Activated CD4-positive, alpha-beta memory T cell treated with anti-CD3 and anti-CD28 coated beads, Interleukin-2, amount 10 ng/mL, durations not matched to agents 7 days and 5 days (primary cell): ENCODE data around the gene CNOT1. TPM values are rescaled to one million over a fixed set of nuclear protein-coding genes. Genes with fewer than 3 reads are reported as not detected.
"Not testable (repeated sequence)": the region's sequence is repeated elsewhere in the genome, so short reads cannot be mapped to it uniquely, and the experiment has no call there.

Experiments
- CTCF ChIA-PET: fragments of 350-600 bp; sonication (Branson Sonifier 250); formaldehyde crosslinking; loops from one replicate; lab custom pipeline; 2021; ENCODE audit warnings: antibody characterized with exemption, inconsistent platforms; lab: Charles Lee
- POLR2A ChIA-PET: fragments of 350-600 bp; sonication (Branson Sonifier 250); formaldehyde crosslinking; loops from one replicate; lab custom pipeline; 2021; ENCODE audit warnings: antibody characterized with exemption; lab: Charles Lee
- DNase-seq: peaks from one replicate; pipeline ENCODE4 v3.0.0-alpha.2; 2020
- H3K27ac Mint-ChIP-seq: one replicate; pipeline ENCODE4 v1.8.0; 2021; ENCODE audit warnings: mild to moderate bottlenecking, mixed read lengths
- H3K27me3 Mint-ChIP-seq: one replicate; pipeline ENCODE4 v1.8.0; 2021; ENCODE audit warnings: mixed read lengths
- H3K36me3 Mint-ChIP-seq: one replicate; pipeline ENCODE4 v1.8.0; 2021; ENCODE audit warnings: low read depth, mixed read lengths
- H3K4me1 Mint-ChIP-seq: one replicate; pipeline ENCODE4 v1.8.0; 2021; ENCODE audit warnings: mixed read lengths
- H3K4me3 Mint-ChIP-seq: one replicate; pipeline ENCODE4 v1.8.0; 2021; ENCODE audit warnings: mild to moderate bottlenecking, mixed read lengths
- H3K9me3 Mint-ChIP-seq: one replicate; pipeline ENCODE4 v1.8.0; 2021; ENCODE audit warnings: mixed read lengths
- total RNA-seq, 2 experiments: library from RNA; stranded (reverse); gene quantifications; one replicate each; pipeline ENCODE4 v1.2.3, GENCODE V29; 2021

Gene CNOT1
- total RNA-seq, 2 experiments from 2014 or later: 226 to 236 TPM

DNA sequence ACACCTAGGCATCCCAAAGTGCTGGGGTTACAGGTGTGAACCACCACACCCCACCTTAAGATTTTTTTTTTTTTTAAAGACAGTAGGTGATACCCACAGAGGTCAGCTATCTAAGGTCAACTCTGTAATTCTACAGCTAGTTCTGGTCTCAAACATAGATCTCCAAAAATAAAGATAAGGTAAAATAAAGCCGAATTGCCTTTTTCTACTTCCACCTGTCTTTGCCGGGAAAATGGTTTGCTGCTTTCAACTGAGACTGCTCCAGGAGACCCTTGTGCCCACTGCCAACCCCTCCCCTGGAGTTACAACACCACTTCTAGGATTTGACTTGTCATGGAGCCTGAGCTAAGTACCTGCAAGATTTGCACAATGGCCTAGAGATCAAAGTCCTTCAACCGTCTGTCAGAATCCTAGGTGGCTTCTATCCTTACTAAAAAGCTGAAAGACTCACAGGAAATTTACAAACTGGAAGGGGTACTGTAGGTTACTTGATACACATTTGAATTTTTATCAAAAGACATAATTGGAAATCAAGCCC is 4.7 kb upstream of the CNOT1 start:
- Mint-ChIP-seq H3K27me3 (peaks cover 7% of the 10 kb centered on the region), H3K4me1 (peaks cover 13% of the 10 kb centered on the region), H3K9me3 (no peaks in the 10 kb centered on the region), H3K4me3 (no peak overlapping the region), H3K36me3 (peaks cover 4% of the 10 kb centered on the region), H3K27ac (no peak overlapping the region)
- POLR2A ChIA-PET: interaction anchor here (1.5 kb wide), 1 partner anchor 242 kb away, joined by 3 read pairs; no protein-coding TSS in a partner anchor
- no peak for DNase-seq
- CTCF ChIA-PET: no interaction called here

DNA sequence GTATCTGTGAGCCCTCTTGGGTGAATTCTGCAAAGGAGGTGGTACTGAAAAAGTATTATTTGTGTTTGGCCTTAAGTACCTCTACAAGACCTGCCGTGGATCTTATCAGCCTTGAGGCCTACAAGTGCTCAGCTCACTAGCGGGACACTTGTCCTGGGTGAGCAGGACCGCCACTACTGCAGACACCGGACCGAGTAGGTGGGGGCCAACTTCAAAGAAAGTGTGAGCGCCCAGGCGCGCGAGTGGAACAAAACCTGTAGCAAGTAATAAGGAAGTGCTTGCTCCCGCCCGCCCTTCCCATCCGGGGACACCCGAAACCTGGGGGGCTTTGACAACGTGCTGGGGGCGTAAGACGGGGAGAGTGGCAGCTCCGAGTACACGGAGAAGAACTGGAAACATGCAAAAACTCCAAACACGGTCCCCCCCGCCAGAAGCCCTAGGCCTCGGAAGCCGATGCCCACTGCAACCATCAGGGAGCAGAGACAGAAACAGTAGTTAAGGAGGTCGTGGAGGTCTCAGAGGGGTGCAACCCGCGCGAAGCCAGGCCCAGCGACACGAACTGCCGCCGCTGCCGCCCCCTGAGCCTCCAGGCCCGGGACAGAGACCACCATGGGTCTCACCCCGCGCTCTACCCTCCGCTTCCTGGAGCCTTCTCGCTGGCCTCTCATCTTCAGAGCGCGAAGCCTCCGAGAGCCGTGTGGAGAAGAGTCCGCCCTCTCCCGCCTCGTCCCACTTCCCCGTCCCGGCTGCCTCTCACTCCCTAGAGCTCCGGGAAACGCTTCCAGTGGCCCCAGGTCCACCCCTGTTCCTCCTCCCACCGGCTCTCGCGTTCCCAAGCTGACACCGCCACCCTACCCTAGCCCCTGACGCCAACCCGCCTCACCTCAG is 537 bp downstream of the CNOT1 start:
- no peaks in the 10 kb centered on the region for H3K9me3 Mint-ChIP-seq
- no peaks in the 10 kb centered on the region for H3K27me3 Mint-ChIP-seq
- ChIA-PET POLR2A (interaction anchor here (0.6 to 4.7 kb wide), 10 partner anchors 17 to 237 kb away, joined by 3 to 16 read pairs (median 4); partner anchors contain the start of genes GINS3, SETD6 and SLC38A7), CTCF (interaction anchor here (3.6 kb wide), 1 partner anchor 127 kb away, joined by 16 read pairs; no protein-coding TSS in a partner anchor)
- H3K4me1 Mint-ChIP-seq: peaks cover 32% of the 10 kb centered on the region
- H3K4me3 Mint-ChIP-seq: peak overlapping the region; percentile 100
- peak overlapping the region; percentile 100 for H3K27ac Mint-ChIP-seq
- DNase-seq: peak; percentile 66
- peaks cover 28% of the 10 kb centered on the region for H3K36me3 Mint-ChIP-seq

DNA sequence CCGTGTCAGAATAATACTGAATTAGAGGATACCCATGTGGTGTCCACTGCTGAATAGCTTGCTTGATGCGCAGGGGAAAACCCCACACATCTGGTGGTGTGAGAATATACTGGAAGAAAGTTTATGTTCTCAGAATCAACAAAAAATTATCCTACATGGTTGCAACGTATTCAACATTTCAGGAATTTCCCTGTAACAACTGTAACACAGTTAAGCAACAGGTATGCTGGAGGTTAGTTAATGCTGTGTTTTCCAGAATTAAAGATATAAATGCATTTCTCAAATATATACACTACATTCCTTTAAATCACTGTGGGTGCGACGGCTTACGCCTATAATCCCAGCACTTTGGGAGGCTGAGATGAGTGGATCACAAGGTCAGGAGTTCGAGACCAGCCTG is 5.4 kb downstream of the CNOT1 start:
- Mint-ChIP-seq H3K27ac (no peak overlapping the region), H3K9me3 (no peaks in the 10 kb centered on the region), H3K4me3 (no peak overlapping the region), H3K4me1 (peaks cover 34% of the 10 kb centered on the region), H3K36me3 (peaks cover 49% of the 10 kb centered on the region), H3K27me3 (no peaks in the 10 kb centered on the region)
- CTCF ChIA-PET: no interaction called here
- DNase-seq: no peak
- POLR2A ChIA-PET: no interaction called here

DNA sequence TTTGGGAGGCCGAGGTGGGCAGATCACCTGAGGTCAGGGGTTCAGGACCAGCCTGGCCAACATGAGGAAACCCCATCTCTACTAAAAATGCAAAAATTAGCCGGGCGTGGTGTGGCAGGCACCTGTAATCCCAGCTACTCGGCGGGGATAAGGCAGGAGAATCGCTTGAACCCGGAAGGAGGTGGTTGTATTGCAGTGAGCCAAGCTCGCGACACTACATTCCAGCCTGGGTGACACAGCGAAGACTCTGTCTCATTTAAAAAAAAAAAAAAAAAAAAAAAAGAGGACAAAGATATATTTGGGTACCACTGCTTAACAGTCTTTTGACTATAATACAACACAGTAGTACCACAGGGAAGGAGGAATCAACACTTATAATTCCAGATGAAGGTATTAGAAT is 9.2 kb downstream of the CNOT1 start:
- CTCF ChIA-PET: no interaction called here
- Mint-ChIP-seq H3K27me3 (no peaks in the 10 kb centered on the region), H3K9me3 (no peaks in the 10 kb centered on the region), H3K4me3 (no peak overlapping the region), H3K36me3 (peaks cover 53% of the 10 kb centered on the region), H3K4me1 (peaks cover 21% of the 10 kb centered on the region), H3K27ac (no peak overlapping the region)
- POLR2A ChIA-PET: interaction anchor here (0.6 kb wide), 1 partner anchor 41 kb away, joined by 3 read pairs; no protein-coding TSS in a partner anchor
- no peak for DNase-seq

DNA sequence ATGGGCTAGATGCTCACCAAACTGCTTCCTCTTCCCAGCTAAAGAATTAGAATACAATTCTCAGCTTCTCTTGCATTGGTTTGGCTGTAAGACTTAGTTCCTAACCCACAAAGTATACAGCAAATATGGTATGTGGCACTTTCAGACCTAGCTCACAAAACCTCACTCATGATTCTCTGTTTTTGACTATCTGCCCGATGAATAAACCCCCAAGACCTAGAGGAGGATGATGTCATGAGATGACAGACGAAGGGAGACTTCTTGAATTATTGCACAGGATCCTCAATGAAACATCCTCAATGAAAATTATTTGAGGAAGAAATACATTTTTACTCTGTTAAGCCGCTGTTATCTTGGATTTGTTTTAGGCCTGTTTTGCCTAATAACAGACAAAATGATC is 14.3 kb downstream of the CNOT1 start:
- Mint-ChIP-seq H3K27ac (no peak overlapping the region), H3K27me3 (no peaks in the 10 kb centered on the region), H3K36me3 (peaks cover 41% of the 10 kb centered on the region), H3K4me3 (no peak overlapping the region), H3K9me3 (no peaks in the 10 kb centered on the region), H3K4me1 (peaks cover 17% of the 10 kb centered on the region)
- POLR2A ChIA-PET: no interaction called here
- CTCF ChIA-PET: interaction anchor here (1.6 kb wide), 1 partner anchor 141 kb away, joined by 4 read pairs; no protein-coding TSS in a partner anchor
- DNase-seq: no peak

DNA sequence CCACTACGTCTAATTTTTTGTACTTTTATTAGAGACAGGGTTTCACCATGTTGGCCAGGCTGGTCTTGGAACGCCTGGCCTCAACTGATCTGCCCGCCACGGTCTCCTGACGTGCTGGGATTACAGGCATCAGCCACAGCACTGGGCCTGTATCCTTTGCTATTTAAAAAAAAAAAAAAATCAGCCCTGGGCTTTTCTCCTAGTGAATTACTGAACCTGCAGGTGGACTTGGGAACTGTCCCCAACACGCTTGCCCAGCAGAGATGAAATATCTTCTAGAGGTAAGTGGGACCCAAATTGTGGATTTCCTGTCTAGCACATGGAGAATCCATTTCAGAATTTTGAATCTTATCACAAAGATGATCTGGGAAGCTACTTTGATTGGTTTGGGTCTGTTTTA is 14.8 kb downstream of the CNOT1 start:
- ChIA-PET POLR2A (no interaction called here), CTCF (interaction anchor here (1.6 kb wide), 1 partner anchor 141 kb away, joined by 4 read pairs; no protein-coding TSS in a partner anchor)
- DNase-seq: no peak
- Mint-ChIP-seq H3K36me3 (peaks cover 40% of the 10 kb centered on the region), H3K4me3 (no peak overlapping the region), H3K27me3 (no peaks in the 10 kb centered on the region), H3K9me3 (no peaks in the 10 kb centered on the region), H3K4me1 (peaks cover 13% of the 10 kb centered on the region), H3K27ac (no peak overlapping the region)

DNA sequence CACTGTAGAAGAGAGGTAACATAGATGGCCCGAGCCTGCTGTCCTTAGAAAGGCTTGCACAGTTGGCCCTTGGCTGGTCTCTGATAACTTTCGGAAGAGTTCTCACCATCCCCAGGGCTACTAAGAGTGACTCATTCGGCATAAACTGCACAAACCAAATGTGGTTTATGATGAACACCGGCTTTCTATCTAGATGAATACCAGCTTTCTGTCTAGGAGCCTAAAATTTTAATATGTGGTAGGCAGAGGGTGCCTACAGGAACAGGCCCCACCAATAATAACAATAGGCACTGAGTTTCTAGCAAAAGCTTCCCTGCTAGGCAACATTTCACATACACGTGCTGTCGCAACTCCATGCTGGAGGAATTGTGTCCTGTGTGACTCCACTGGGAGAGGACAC is 15.4 kb downstream of the CNOT1 start:
- Mint-ChIP-seq H3K4me1 (peaks cover 11% of the 10 kb centered on the region), H3K36me3 (peaks cover 38% of the 10 kb centered on the region), H3K4me3 (no peak overlapping the region), H3K27ac (no peak overlapping the region), H3K27me3 (no peaks in the 10 kb centered on the region), H3K9me3 (no peaks in the 10 kb centered on the region)
- no peak for DNase-seq
- ChIA-PET POLR2A (no interaction called here), CTCF (no interaction called here)

DNA sequence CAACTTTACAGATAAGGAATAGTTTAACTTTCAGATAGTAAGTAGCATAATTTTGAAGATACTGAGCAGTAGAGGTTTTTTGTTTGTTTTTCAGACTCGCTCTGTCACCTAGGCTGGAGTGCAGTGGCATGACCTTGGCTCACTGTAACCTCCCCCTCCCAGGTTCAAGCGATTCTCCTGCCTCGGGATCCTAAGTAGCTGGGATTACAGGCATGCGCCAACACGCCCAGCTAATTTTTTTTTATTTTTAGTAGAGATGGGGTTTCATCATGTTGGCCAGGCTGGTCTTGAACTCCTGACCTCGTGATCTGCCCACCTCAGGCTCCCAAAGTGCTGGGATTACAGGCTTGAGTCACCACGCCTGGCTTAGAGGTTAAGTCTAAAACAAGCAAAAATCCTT is 16.7 kb downstream of the CNOT1 start:
- H3K27ac Mint-ChIP-seq, CTCF ChIA-PET, POLR2A ChIA-PET, DNase-seq, H3K27me3 Mint-ChIP-seq, H3K9me3 Mint-ChIP-seq, H3K4me3 Mint-ChIP-seq: not testable (repeated sequence)
- Mint-ChIP-seq H3K4me1 (peaks cover 16% of the 10 kb centered on the region), H3K36me3 (peaks cover 40% of the 10 kb centered on the region)

DNA sequence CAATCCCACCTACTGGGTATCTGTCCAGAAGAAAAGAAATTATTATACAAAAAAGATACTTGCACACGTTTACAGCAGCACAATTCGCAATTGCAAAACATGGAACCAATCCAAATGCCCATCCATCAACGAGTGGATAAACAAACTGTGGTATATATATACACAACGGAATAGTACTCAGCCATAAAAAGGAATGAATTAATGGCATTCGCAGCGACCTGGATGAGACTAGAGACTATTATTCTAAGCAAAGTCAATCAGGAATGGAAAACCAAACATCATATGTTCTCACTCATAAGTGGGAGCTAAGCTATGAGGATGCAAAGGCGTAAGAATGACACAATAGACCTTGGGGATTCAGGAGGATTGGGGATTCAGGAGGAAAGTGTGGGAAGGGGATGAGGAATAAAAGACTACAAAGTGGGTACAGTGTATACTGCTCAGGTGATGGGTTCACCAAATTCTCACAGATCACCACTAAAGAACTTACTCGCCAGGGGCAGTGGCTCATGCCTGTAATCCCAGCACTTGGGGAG is 21.0 kb downstream of the CNOT1 start:
- ChIA-PET CTCF (interaction anchor here (1.1 kb wide), 1 partner anchor 30 kb away, joined by 3 read pairs; no protein-coding TSS in a partner anchor), POLR2A (no interaction called here)
- Mint-ChIP-seq H3K4me1 (peaks cover 18% of the 10 kb centered on the region), H3K27me3 (no peaks in the 10 kb centered on the region), H3K36me3 (peaks cover 40% of the 10 kb centered on the region), H3K27ac (no peak overlapping the region), H3K9me3 (no peaks in the 10 kb centered on the region), H3K4me3 (no peak overlapping the region)
- DNase-seq: no peak

DNA sequence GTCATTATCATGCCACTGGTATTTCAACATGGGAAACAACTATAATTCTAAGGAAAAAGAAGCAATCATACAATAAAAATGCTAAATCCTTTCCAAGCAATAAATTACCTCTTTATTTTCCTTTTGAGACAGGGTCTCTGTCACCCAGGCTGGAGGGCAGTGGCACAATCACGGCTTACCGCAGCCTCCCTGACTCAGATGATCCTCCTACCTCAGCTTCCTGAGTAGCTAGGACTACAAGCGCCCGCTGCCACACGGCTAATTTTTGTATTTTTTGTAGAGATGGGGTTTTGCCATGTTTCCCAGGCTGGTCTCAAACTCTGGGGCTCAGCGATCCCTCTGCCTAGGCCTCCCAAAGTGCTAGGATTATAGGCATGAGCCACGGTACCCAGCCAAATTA is 24.1 kb downstream of the CNOT1 start:
- ChIA-PET POLR2A (no interaction called here), CTCF (no interaction called here)
- Mint-ChIP-seq H3K4me3 (no peak overlapping the region), H3K9me3 (no peaks in the 10 kb centered on the region), H3K27me3 (no peaks in the 10 kb centered on the region), H3K4me1 (peaks cover 27% of the 10 kb centered on the region), H3K36me3 (peaks cover 39% of the 10 kb centered on the region), H3K27ac (no peak overlapping the region)
- no peak for DNase-seq

DNA sequence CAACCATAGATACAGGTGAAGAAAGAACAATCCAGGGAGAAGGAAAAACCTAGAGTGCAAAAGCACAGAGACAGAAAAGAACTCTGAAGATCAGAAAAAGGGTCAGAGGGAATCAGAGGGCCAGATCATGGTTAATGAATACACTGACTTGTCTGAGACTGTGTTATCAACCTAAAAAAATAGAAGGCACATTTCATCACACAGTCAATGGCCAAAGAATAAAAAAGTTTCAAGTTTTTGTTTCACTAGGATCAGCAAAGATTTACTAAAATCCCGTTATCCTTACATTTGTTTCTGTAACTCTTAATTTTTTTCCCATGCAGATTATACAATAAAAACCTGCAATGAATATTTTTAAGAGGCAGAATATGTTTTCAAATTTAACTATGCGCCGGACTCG is 38.5 kb downstream of the CNOT1 start:
- Mint-ChIP-seq H3K9me3 (no peaks in the 10 kb centered on the region), H3K36me3 (peaks cover 80% of the 10 kb centered on the region), H3K27ac (no peak overlapping the region), H3K27me3 (no peaks in the 10 kb centered on the region), H3K4me3 (no peak overlapping the region), H3K4me1 (peaks cover 14% of the 10 kb centered on the region)
- CTCF ChIA-PET: no interaction called here
- no peak for DNase-seq
- POLR2A ChIA-PET: no interaction called here

DNA sequence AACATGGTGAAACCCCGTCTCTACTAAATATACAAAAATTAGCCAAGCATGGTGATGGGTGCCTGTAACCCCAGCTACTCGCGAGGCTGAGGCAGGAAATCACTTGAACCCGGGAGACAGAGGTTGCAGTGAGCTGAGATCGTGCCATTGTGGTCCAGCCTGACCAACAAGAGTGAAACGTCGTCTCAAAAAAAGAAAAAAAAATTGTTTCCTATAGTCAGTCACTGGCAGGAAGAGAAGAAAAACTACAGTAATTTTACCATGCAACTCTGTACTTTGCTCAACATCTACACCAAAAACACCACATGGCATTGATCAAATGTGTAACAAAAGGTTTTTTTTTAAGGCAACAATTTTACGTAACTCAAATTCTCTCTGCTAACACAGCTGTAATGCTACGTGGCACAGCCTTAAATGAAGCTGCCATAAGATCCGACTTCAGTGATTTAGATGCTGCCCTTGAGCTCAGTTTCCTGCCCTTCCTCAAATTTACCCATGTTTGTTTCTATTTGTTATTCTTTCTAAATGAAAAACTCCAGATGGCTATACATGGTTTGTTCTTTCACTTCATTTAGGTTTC is 40.2 kb downstream of the CNOT1 start:
- peaks cover 14% of the 10 kb centered on the region for H3K4me1 Mint-ChIP-seq
- CTCF ChIA-PET: interaction anchor here (1.0 kb wide), 1 partner anchor 50 kb away, joined by 3 read pairs; no protein-coding TSS in a partner anchor
- no peaks in the 10 kb centered on the region for H3K27me3 Mint-ChIP-seq
- no peak for DNase-seq
- H3K4me3 Mint-ChIP-seq: no peak overlapping the region
- H3K36me3 Mint-ChIP-seq: peaks cover 82% of the 10 kb centered on the region
- POLR2A ChIA-PET: no interaction called here
- H3K9me3 Mint-ChIP-seq: no peaks in the 10 kb centered on the region
- H3K27ac Mint-ChIP-seq: no peak overlapping the region

DNA sequence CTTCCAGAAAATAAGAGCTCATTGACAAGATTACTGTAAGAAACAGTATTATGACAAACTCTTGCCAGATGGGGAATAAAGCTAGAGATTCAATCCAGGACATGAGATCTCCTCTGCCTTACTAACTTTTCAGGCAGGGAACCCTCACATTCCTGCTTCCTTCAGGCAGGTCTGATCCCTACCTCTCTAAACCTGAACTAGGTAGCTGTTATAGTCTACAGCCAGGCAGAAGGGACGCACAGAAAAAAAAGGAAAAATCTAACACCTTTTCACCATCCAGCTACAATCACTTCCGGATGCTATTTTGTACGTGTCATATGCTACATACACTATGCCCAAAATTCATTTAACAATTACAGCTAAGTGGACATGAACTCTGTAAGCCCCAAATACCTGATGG is 41.2 kb downstream of the CNOT1 start:
- peaks cover 74% of the 10 kb centered on the region for H3K36me3 Mint-ChIP-seq
- CTCF ChIA-PET: no interaction called here

More for the DNA sequence above, 41.2 kb downstream of the CNOT1 start:
- Mint-ChIP-seq H3K27ac (no peak overlapping the region), H3K4me1 (peaks cover 14% of the 10 kb centered on the region), H3K4me3 (no peak overlapping the region), H3K9me3 (no peaks in the 10 kb centered on the region), H3K27me3 (no peaks in the 10 kb centered on the region)
- POLR2A ChIA-PET: interaction anchor here (1.1 kb wide), 2 partner anchors 31 to 41 kb away, joined by 3 read pairs; no protein-coding TSS in a partner anchor
- DNase-seq: no peak
